Measurements from ENCODE around the gene TEKT5.

The TEKT5 gene

DNA sequence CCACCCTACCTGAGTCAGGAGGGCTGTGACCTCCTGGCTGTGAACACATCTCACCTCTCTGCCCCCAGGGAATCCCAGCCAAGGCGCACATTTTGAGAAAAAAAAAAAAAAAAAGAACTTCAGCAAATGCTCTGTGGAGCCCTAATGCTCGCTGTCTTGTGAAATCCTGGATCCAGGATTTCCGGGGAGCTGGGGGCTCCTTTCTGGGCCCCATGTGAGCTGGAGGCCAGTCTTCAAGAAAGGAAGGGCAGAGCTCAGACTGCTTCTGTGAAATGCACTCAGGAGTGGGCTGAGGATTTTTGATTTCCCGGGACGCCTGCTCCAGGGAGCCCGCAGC lies 78.3 kb downstream of the TEKT5 start:
- H3K9ac ChIP-seq (ENCODE audit: low read depth, low read length) = no peak overlapping the region; the same call in 1 of the 2 replicates

DNA sequence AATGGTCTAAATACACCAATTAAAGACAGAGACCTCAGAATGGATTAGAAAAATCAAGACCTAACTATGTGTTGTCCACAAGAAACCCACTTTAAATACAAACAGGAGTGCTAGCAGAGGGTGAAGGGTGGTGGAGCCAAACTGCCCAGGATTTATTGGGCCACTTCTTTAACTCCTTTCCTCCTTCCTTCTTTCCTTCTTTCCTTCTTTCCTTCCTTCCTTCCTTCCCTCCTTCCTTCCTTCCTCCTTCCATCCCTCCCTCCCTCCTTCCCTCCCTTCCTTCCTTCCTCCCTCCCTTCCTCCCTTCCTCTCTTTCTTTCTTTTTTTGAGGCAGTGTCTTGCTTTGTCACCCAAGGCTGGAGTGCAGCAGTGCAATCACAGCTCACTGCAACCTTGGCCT lies 80.0 kb downstream of the TEKT5 start:
- Histone ChIP-seq H3K4me1 (ENCODE audit: insufficient read depth, low read length) (peaks cover 12% of the 10 kb centered on the region), H3K9ac (ENCODE audit: low read depth, low read length) (no peak overlapping the region), H3K36me3 (ENCODE audit: insufficient read depth, low read depth, low read length) (no peaks in the 10 kb centered on the region), H3K4me3 (ENCODE audit: low read length) (no peak overlapping the region), H3K27ac (ENCODE audit: low read length) (no peak overlapping the region), H3K9me3 (ENCODE audit: insufficient read depth, low read depth, low read length) (no peaks in the 10 kb centered on the region), H3K27me3 (ENCODE audit: insufficient read depth, low read length) (peaks cover 19% of the 10 kb centered on the region; the same call in 1 of the 2 replicates)

More for the DNA sequence above, 78.3 kb downstream of the TEKT5 start:
- no peak overlapping the region for H3K4me3 ChIP-seq (ENCODE audit: low read length)
- H3K36me3 ChIP-seq (ENCODE audit: insufficient read depth, low read depth, low read length) = no peaks in the 10 kb centered on the region
- H3K27ac ChIP-seq (ENCODE audit: low read length) = no peak overlapping the region
- peaks cover 15% of the 10 kb centered on the region for H3K4me1 ChIP-seq (ENCODE audit: insufficient read depth, low read length)
- H3K9me3 ChIP-seq (ENCODE audit: insufficient read depth, low read depth, low read length) = no peaks in the 10 kb centered on the region
- peaks cover 19% of the 10 kb centered on the region; the same call in 1 of the 2 replicates for H3K27me3 ChIP-seq (ENCODE audit: insufficient read depth, low read length)

DNA sequence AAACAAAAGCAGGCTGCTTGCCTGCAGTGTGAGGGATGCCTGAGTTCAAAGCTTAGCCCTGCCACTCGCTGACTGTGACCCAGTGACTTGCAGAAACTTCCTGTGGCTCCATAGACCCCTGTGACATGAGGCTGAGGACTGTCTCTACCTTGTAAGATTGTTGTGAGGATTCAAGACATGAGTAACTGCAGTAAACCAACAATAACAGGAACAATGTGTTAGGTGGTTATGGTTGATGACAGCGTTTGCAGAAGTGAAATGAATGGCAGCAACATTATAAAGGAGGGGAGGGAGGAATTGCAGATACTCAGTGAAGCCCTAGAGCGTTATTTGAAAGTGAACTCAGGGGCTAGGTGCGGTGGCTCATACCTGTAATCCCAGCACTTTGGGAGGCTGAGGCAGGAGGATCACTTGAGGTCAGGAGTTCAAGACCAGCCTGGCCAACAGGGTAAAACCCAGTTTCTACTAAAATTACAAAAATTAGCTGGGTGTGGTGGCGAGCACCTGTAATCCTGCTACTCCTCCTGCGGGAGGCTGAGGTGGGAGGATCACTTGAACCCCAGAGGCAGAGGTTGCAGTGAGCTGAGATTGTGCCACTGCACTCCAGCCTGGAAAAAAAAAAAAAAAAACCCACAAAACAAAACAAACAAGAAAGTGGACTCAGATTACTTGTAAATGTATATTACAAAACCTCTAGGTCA lies 80.8 kb downstream of the TEKT5 start:
- no peak overlapping the region for H3K9ac ChIP-seq (ENCODE audit: low read depth, low read length)

DNA sequence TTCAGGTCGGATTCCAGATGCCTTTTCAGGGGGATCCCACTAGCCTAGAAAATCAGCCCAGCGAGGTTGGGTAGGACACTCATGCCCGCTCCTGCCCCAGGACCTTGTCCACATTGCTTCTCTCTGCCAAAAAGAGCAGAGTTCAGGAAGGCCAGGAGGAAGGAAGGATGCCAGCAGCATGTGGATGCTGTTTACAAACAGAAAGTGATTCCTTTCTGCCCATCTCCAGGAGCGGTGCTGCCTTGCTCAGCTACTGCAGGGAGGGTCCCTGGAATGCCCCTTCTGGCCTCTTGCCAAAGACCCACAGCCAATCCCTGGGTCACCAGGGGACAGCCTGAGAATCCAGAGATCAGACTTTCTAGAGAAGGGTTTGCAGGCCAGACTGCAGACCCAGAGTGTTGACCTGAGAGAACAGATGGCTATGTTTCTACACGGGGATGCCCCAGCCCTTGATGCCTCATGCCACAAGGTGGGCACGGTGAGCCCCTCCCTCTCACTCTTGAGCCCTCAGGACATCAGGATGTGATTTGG lies 82.0 kb downstream of the TEKT5 start:
- no peaks in the 10 kb centered on the region for H3K36me3 ChIP-seq (ENCODE audit: insufficient read depth, low read depth, low read length)
- no peak overlapping the region for H3K27ac ChIP-seq (ENCODE audit: low read length)
- H3K9ac ChIP-seq (ENCODE audit: low read depth, low read length) = no peak overlapping the region
- H3K4me3 ChIP-seq (ENCODE audit: low read length) = no peak overlapping the region
- no peaks in the 10 kb centered on the region for H3K9me3 ChIP-seq (ENCODE audit: insufficient read depth, low read depth, low read length)
- H3K4me1 ChIP-seq (ENCODE audit: insufficient read depth, low read length) = peaks cover 9% of the 10 kb centered on the region
- H3K27me3 ChIP-seq (ENCODE audit: insufficient read depth, low read length) = peaks cover 3% of the 10 kb centered on the region; the same call in 1 of the 2 replicates

More for the DNA sequence above, 80.8 kb downstream of the TEKT5 start:
- Histone ChIP-seq H3K27ac (ENCODE audit: low read length) (no peak overlapping the region), H3K36me3 (ENCODE audit: insufficient read depth, low read depth, low read length) (no peaks in the 10 kb centered on the region), H3K4me1 (ENCODE audit: insufficient read depth, low read length) (peaks cover 11% of the 10 kb centered on the region), H3K9me3 (ENCODE audit: insufficient read depth, low read depth, low read length) (no peaks in the 10 kb centered on the region), H3K27me3 (ENCODE audit: insufficient read depth, low read length) (peaks cover 15% of the 10 kb centered on the region; the same call in 1 of the 2 replicates), H3K4me3 (ENCODE audit: low read length) (no peak overlapping the region)

DNA sequence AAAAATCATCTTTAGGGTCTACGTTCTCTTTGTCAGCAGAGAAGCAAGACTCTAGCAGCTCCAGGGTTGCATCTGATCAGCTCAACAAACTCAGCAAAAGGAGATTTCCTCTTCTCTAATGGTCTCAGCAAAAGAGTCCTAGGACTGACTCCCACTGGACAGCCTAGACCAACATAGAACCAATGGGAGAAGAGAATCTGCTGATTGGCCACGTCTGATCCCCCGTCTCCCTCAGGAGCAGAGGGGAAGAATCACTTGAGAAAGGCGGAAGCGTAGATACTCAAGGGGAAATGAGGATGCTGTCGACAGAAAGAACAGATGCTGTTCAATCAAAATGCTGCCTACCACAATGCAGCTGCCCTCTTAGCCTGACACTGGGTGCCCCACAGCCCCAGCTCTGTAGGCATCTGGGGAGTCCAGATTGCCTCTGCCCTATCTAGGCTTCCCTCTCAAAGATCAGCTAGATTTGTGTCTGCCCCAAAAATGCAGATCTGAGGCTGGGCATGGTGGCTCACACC lies 82.8 kb downstream of the TEKT5 start:
- no peak overlapping the region for H3K27ac ChIP-seq (ENCODE audit: low read length)
- no peaks in the 10 kb centered on the region for H3K27me3 ChIP-seq (ENCODE audit: insufficient read depth, low read length)
- H3K4me1 ChIP-seq (ENCODE audit: insufficient read depth, low read length) = peaks cover 3% of the 10 kb centered on the region; the same call in 1 of the 2 replicates
- H3K9ac ChIP-seq (ENCODE audit: low read depth, low read length) = no peak overlapping the region
- H3K9me3 ChIP-seq (ENCODE audit: insufficient read depth, low read depth, low read length) = no peaks in the 10 kb centered on the region
- H3K36me3 ChIP-seq (ENCODE audit: insufficient read depth, low read depth, low read length) = no peaks in the 10 kb centered on the region
- no peak overlapping the region for H3K4me3 ChIP-seq (ENCODE audit: low read length)

DNA sequence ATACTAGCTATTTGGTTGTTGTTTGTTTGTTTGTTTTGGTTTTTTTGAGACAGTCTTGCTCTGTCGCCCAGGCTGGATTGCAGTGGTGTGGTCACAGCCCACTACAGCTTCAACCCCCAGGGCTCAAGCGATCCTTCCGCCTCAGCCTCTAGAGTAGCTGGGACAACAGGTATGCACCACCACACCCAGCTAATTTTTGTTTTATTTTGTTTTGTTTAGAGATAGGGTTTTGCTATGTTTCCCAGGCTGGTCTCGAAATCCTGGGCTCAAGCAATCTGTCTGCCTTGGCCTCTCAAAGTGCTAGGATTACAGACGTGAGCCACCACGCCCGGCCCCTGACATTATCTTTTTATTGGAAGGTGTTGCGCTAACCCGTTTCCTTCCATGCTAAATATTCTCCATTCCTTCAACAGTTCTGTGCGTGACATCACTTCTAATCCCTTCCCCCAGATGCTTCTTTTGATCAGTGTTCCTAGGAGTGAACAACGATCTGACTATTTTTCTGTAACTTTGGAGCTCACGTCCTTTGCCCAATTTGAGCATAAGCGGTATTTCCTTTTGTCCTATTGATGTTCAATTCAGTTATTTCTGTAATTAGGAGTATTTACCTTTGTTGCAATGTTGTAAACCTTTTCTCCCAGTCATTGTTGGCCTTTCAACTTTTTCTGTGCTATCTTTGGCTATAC lies 84.1 kb downstream of the TEKT5 start:
- H3K9ac ChIP-seq (ENCODE audit: low read depth, low read length) = no peak overlapping the region
- no peaks in the 10 kb centered on the region for H3K4me1 ChIP-seq (ENCODE audit: insufficient read depth, low read length)
- H3K27ac ChIP-seq (ENCODE audit: low read length) = no peak overlapping the region
- no peak overlapping the region for H3K4me3 ChIP-seq (ENCODE audit: low read length)
- H3K27me3 ChIP-seq (ENCODE audit: insufficient read depth, low read length) = no peaks in the 10 kb centered on the region
- H3K9me3 ChIP-seq (ENCODE audit: insufficient read depth, low read depth, low read length) = no peaks in the 10 kb centered on the region
- H3K36me3 ChIP-seq (ENCODE audit: insufficient read depth, low read depth, low read length) = no peaks in the 10 kb centered on the region

DNA sequence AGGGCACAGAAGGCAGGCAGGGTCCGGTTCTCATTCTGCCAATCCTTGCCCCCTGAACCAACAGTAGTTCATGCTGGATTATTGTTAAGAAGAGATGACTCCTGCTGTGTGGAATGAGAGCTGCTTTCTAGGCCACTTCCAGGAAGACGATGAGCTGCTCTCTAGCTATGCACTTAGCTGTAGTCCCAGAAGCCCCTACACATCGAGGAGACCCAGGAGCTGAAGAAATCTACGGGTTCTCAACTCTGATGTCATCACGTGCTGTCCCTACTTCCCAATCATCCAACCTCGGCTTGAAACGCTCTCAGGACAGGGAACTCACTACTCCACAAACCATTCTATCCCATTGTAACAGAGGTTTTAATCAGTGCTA lies 85.3 kb downstream of the TEKT5 start:
- H3K27ac ChIP-seq (ENCODE audit: low read length) = no peak overlapping the region
- no peaks in the 10 kb centered on the region for H3K9me3 ChIP-seq (ENCODE audit: insufficient read depth, low read depth, low read length)
- no peak overlapping the region for H3K4me3 ChIP-seq (ENCODE audit: low read length)
- no peaks in the 10 kb centered on the region for H3K27me3 ChIP-seq (ENCODE audit: insufficient read depth, low read length)
- H3K9ac ChIP-seq (ENCODE audit: low read depth, low read length) = no peak overlapping the region
- no peaks in the 10 kb centered on the region for H3K4me1 ChIP-seq (ENCODE audit: insufficient read depth, low read length)
- H3K36me3 ChIP-seq (ENCODE audit: insufficient read depth, low read depth, low read length) = no peaks in the 10 kb centered on the region

DNA sequence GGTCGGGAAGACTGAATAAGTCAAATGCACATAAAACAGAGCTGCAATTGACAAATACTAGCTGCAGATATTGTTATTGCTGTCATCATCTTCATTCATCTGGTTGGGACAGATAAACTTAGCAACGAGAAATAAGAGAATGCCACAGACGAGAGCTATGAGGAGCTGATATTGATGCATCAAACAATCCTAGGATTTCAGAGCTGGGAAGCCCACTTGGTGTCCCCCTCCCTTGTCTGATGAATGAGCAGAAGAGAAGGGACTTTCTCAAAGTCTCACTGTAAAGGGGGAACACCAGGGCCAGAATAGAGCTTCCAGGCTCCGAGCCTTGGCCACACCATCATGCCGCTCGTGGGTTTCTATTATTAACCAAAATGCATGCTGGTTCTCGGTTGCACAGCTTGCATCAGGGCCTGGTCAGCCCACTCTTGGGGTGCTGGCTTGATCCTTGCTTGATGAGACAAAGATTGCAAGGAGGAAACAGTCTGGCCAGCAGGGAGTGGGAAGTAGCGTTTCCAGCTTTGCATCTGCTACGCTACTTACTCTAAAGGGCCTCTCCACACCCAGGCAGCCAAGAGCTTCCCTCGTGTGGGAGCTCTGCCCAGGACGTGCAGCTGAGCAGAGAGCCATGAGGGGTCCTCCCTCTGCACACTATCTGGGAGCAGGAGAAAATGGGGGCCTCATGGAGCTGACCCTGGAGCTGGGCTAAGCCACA lies 85.9 kb downstream of the TEKT5 start:
- no peaks in the 10 kb centered on the region for H3K36me3 ChIP-seq (ENCODE audit: insufficient read depth, low read depth, low read length)
- no peak overlapping the region for H3K27ac ChIP-seq (ENCODE audit: low read length)
- no peak overlapping the region for H3K9ac ChIP-seq (ENCODE audit: low read depth, low read length)
- no peaks in the 10 kb centered on the region for H3K4me1 ChIP-seq (ENCODE audit: insufficient read depth, low read length)
- H3K4me3 ChIP-seq (ENCODE audit: low read length) = no peak overlapping the region
- H3K27me3 ChIP-seq (ENCODE audit: insufficient read depth, low read length) = no peaks in the 10 kb centered on the region
- H3K9me3 ChIP-seq (ENCODE audit: insufficient read depth, low read depth, low read length) = no peaks in the 10 kb centered on the region

DNA sequence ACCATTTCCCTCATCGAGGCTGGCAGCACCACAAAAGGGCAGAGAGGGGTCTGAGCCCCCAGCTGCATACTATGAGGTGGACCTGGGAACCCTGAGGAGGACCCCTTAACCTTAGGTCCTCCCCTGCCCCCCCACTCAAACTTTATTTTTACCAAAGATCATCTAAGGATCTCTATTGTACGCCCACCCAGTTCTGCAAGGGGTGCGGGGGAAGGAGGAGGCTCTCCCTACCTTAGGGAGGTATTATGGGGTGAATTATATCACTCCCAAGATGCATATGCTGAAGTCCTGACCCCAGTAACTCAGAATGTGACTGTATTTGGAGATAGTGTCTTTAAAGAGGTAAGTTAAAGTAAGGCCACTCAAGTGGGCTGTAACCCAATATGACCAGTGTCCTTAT lies 87.6 kb downstream of the TEKT5 start:
- Histone ChIP-seq H3K27me3 (ENCODE audit: insufficient read depth, low read length) (no peaks in the 10 kb centered on the region), H3K9ac (ENCODE audit: low read depth, low read length) (no peak overlapping the region), H3K4me1 (ENCODE audit: insufficient read depth, low read length) (no peaks in the 10 kb centered on the region), H3K36me3 (ENCODE audit: insufficient read depth, low read depth, low read length) (no peaks in the 10 kb centered on the region), H3K27ac (ENCODE audit: low read length) (no peak overlapping the region), H3K9me3 (ENCODE audit: insufficient read depth, low read depth, low read length) (no peaks in the 10 kb centered on the region), H3K4me3 (ENCODE audit: low read length) (no peak overlapping the region)

DNA sequence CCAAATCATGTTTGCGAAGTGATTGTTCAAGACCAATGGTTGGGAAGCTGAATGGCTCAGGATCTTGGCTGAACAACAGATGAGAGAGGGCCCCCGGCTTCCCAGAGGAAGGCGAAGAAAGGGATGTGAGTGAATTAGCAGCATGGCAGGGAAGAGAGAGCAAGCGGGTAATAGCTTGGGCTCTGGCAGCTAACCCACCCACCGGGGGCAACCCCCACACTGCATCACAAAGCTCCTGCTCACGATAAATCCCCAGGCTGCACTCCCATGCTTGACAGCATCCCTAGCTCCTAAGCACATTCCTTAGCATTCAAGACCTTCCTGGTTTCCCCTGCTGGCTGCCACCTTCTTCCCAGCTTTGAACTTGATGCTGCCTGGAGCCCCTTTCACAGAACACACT lies 88.1 kb downstream of the TEKT5 start:
- Histone ChIP-seq H3K4me3 (ENCODE audit: low read length) (no peak overlapping the region), H3K9me3 (ENCODE audit: insufficient read depth, low read depth, low read length) (no peaks in the 10 kb centered on the region), H3K4me1 (ENCODE audit: insufficient read depth, low read length) (no peaks in the 10 kb centered on the region), H3K9ac (ENCODE audit: low read depth, low read length) (no peak overlapping the region), H3K27ac (ENCODE audit: low read length) (no peak overlapping the region), H3K27me3 (ENCODE audit: insufficient read depth, low read length) (no peaks in the 10 kb centered on the region), H3K36me3 (ENCODE audit: insufficient read depth, low read depth, low read length) (no peaks in the 10 kb centered on the region)

DNA sequence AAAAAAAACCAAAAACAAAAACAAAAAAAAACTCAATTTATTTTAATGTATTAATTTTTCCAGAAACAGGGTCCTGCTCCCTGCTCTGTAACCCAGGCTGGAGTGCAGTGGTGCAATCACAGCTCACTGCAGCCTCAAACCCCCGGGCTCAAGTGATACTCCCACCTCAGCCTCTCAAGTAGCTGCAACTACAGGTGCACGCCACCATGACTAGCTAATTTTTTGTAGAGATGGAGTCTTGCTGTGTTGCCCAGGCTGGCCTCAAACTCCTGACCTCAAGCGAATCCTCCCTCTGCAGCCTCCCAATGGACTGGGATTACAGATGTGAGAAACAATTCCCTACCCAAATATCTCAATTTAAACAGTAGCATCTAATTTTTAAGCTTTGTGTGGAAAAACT lies 89.1 kb downstream of the TEKT5 start:
- H3K9ac ChIP-seq (ENCODE audit: low read depth, low read length) = no peak overlapping the region
- no peaks in the 10 kb centered on the region for H3K4me1 ChIP-seq (ENCODE audit: insufficient read depth, low read length)
- no peak overlapping the region for H3K27ac ChIP-seq (ENCODE audit: low read length)
- no peaks in the 10 kb centered on the region for H3K36me3 ChIP-seq (ENCODE audit: insufficient read depth, low read depth, low read length)
- H3K4me3 ChIP-seq (ENCODE audit: low read length) = no peak overlapping the region
- no peaks in the 10 kb centered on the region for H3K27me3 ChIP-seq (ENCODE audit: insufficient read depth, low read length)
- H3K9me3 ChIP-seq (ENCODE audit: insufficient read depth, low read depth, low read length) = no peaks in the 10 kb centered on the region

All from iPS-20b (cell line).